Loucy (cell line): Measurements from ENCODE around the gene CLPSL1.

Experiments
- EZH2phosphoT487 ChIP-seq: fragments of 200-600 bp; IDR thresholded peaks from 2 replicates; pipeline ENCODE4 v1.6.1; 2018; ENCODE audit warnings: antibody characterized with exemption, mild to moderate bottlenecking, moderate library complexity, borderline replicate concordance
- TF ChIP-seq, protein P1 (sequence below): fragments of 200-600 bp; sonication (generic); conservative IDR thresholded peaks from 2 replicates; pipeline ENCODE4 v1.5.1; 2014; ENCODE audit warnings: mild to moderate bottlenecking, antibody characterized with exemption, low read length

DNA sequence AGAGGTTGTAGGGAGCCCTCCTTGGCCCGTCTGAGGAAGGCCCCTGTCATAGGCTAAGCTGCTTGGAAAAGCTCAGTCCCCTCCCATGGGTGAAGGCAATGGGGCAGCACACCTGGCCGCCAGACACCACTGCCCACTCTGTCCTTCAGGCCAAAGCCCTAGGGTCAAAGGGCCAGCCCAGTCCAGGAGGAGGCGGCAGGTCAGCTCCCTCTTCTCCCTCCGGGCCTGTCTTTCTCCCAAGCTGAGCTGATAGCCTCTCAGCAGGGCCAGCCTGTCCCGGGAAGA lies 9.5 kb upstream of the CLPSL1 start:
- TF ChIP-seq, protein P1, sequence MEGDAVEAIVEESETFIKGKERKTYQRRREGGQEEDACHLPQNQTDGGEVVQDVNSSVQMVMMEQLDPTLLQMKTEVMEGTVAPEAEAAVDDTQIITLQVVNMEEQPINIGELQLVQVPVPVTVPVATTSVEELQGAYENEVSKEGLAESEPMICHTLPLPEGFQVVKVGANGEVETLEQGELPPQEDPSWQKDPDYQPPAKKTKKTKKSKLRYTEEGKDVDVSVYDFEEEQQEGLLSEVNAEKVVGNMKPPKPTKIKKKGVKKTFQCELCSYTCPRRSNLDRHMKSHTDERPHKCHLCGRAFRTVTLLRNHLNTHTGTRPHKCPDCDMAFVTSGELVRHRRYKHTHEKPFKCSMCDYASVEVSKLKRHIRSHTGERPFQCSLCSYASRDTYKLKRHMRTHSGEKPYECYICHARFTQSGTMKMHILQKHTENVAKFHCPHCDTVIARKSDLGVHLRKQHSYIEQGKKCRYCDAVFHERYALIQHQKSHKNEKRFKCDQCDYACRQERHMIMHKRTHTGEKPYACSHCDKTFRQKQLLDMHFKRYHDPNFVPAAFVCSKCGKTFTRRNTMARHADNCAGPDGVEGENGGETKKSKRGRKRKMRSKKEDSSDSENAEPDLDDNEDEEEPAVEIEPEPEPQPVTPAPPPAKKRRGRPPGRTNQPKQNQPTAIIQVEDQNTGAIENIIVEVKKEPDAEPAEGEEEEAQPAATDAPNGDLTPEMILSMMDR, result no peak
- TF ChIP-seq EZH2phosphoT487, result no peak
